ENCODE measurements around the gene OR1A2.

The OR1A2 gene

GRCh38 chr17:3189961-3190360, 7.4 kb upstream of the OR1A2 start:
- Histone ChIP-seq H3K4me1 (ENCODE audit: insufficient read depth, low read length) (no peaks in the 10 kb centered on the region), H3K9ac (ENCODE audit: low read depth, low read length) (no peak overlapping the region), H3K27ac (ENCODE audit: low read length) (no peak overlapping the region), H3K36me3 (ENCODE audit: insufficient read depth, low read length) (no peaks in the 10 kb centered on the region), H2AFZ (ENCODE audit: low read depth, low read length) (no peak overlapping the region), H3K27me3 (ENCODE audit: insufficient read depth, low read length, poor library complexity) (peaks cover 9% of the 10 kb centered on the region), H4K20me1 (ENCODE audit: insufficient read depth, low read length) (no peaks in the 10 kb centered on the region; the same call in 1 of the 2 replicates), H3K4me2 (ENCODE audit: insufficient read depth, low read length) (no peak overlapping the region), H3K9me3 (ENCODE audit: insufficient read depth, low read length, severe bottlenecking) (no peaks in the 10 kb centered on the region), H3K4me3 (ENCODE audit: low read depth in 1 of 2, low read length in 2 of 2) (no peak overlapping the region), H3K79me2 (ENCODE audit: insufficient read depth, low read length) (no peaks in the 10 kb centered on the region)
- DNase-seq (peak; percentile 20), ATAC-seq (ENCODE audit: insufficient read depth, low read depth) (no peak)
- no peak for TF ChIP-seq EZH2 (IDR thresholded peaks at IDR 0.05; ENCODE audit: borderline replicate concordance, low read depth, low read length, severe bottlenecking)
- TF ChIP-seq, protein P1, sequence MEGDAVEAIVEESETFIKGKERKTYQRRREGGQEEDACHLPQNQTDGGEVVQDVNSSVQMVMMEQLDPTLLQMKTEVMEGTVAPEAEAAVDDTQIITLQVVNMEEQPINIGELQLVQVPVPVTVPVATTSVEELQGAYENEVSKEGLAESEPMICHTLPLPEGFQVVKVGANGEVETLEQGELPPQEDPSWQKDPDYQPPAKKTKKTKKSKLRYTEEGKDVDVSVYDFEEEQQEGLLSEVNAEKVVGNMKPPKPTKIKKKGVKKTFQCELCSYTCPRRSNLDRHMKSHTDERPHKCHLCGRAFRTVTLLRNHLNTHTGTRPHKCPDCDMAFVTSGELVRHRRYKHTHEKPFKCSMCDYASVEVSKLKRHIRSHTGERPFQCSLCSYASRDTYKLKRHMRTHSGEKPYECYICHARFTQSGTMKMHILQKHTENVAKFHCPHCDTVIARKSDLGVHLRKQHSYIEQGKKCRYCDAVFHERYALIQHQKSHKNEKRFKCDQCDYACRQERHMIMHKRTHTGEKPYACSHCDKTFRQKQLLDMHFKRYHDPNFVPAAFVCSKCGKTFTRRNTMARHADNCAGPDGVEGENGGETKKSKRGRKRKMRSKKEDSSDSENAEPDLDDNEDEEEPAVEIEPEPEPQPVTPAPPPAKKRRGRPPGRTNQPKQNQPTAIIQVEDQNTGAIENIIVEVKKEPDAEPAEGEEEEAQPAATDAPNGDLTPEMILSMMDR (IDR thresholded peaks at IDR 0.05; ENCODE audit: borderline replicate concordance, extremely low read depth, low read length, poor library complexity, severe bottlenecking) = no peak

DNA sequence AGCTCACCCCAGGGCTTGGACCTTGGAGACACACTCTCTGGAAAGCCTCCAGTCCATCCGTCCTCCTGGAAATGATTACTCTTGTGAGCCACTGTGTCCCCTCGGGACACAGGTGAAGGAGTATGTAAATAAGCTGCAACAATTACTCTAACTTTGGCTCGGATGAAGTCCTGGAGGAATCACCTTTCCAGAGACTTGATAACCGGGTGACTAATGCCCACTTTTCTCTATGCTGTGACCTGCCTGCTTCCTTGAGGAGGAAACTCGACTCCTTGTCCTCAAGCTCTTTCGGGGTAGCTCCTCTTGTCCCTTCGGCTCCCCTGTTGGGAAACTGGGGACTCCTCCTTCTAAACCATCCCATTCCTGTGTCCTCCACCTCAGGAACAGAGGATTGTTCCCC, 10.0 kb downstream of the OR1A2 start, which contains the start of gene OR1A1:
OR1A1 (plus strand) TSS at position 301 of the 400 bp plus-strand sequence. CDS start 7,954 bp downstream, outside the sequence.
- no peak for DNase-seq
- no peaks in the 10 kb centered on the region for H4K20me1 ChIP-seq (ENCODE audit: insufficient read depth, low read length)
- no peaks in the 10 kb centered on the region for H3K4me1 ChIP-seq (ENCODE audit: insufficient read depth, low read length)
- no peak for TF ChIP-seq EZH2 (IDR thresholded peaks at IDR 0.05; ENCODE audit: borderline replicate concordance, low read depth, low read length, severe bottlenecking)
- TF ChIP-seq, protein P1 (IDR thresholded peaks at IDR 0.05; ENCODE audit: borderline replicate concordance, extremely low read depth, low read length, poor library complexity, severe bottlenecking) = no peak
- no peak for ATAC-seq (ENCODE audit: insufficient read depth, low read depth)
- no peaks in the 10 kb centered on the region for H3K9me3 ChIP-seq (ENCODE audit: insufficient read depth, low read length, severe bottlenecking)
- H3K79me2 ChIP-seq (ENCODE audit: insufficient read depth, low read length) = no peaks in the 10 kb centered on the region
- H3K4me3 ChIP-seq (ENCODE audit: low read depth in 1 of 2, low read length in 2 of 2) = no peak within 1 kb of the TSS
- no peaks in the 10 kb centered on the region for H3K36me3 ChIP-seq (ENCODE audit: insufficient read depth, low read length)
- peaks cover 2% of the 10 kb centered on the region for H3K27me3 ChIP-seq (ENCODE audit: insufficient read depth, low read length, poor library complexity)
- no peak within 1 kb of the TSS for H3K9ac ChIP-seq (ENCODE audit: low read depth, low read length)
- H3K27ac ChIP-seq (ENCODE audit: low read length) = no peak within 1 kb of the TSS
- no peak within 1 kb of the TSS for H3K4me2 ChIP-seq (ENCODE audit: insufficient read depth, low read length)
- no peak within 1 kb of the TSS for H2AFZ ChIP-seq (ENCODE audit: low read depth, low read length)

GRCh38 chr17:3208484-3208883, 11.2 kb downstream of the OR1A2 start:
- Histone ChIP-seq H3K4me2 (ENCODE audit: insufficient read depth, low read length) (no peak overlapping the region), H3K27me3 (ENCODE audit: insufficient read depth, low read length, poor library complexity) (peaks cover 2% of the 10 kb centered on the region), H3K4me1 (ENCODE audit: insufficient read depth, low read length) (no peaks in the 10 kb centered on the region), H3K9ac (ENCODE audit: low read depth, low read length) (no peak overlapping the region), H2AFZ (ENCODE audit: low read depth, low read length) (no peak overlapping the region), H3K27ac (ENCODE audit: low read length) (no peak overlapping the region), H4K20me1 (ENCODE audit: insufficient read depth, low read length) (no peaks in the 10 kb centered on the region), H3K36me3 (ENCODE audit: insufficient read depth, low read length) (no peaks in the 10 kb centered on the region), H3K4me3 (ENCODE audit: low read depth in 1 of 2, low read length in 2 of 2) (no peak overlapping the region), H3K9me3 (ENCODE audit: insufficient read depth, low read length, severe bottlenecking) (no peaks in the 10 kb centered on the region), H3K79me2 (ENCODE audit: insufficient read depth, low read length) (no peaks in the 10 kb centered on the region)
- no peak for DNase-seq
- ATAC-seq (ENCODE audit: insufficient read depth, low read depth) = no peak
- no peak for TF ChIP-seq EZH2 (IDR thresholded peaks at IDR 0.05; ENCODE audit: borderline replicate concordance, low read depth, low read length, severe bottlenecking)
- TF ChIP-seq, protein P1 (IDR thresholded peaks at IDR 0.05; ENCODE audit: borderline replicate concordance, extremely low read depth, low read length, poor library complexity, severe bottlenecking) = no peak

DNA sequence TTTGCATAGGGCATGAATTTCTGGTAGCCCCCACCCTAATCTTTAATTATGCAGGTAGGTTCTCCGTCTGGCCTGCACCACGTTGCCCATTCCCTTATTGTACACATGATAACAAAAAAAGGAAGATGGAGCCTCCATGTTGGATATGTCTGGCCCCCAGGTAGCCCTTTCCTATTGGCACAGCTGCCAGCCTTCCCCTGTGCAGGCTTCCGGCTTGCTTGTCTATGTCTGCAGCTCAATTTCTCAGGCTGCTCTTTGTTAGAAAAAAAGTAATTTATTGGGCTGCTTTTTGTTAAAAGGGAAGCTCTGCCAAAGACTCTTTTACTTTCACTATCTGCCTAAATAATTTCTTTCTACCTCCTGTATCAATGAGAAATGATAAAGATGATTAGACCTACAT, 15.7 kb downstream of the OR1A2 start:
- Histone ChIP-seq H3K4me3 (ENCODE audit: low read depth in 1 of 2, low read length in 2 of 2) (no peak overlapping the region), H3K4me1 (ENCODE audit: insufficient read depth, low read length) (no peaks in the 10 kb centered on the region), H3K4me2 (ENCODE audit: insufficient read depth, low read length) (no peak overlapping the region), H4K20me1 (ENCODE audit: insufficient read depth, low read length) (no peaks in the 10 kb centered on the region), H3K9me3 (ENCODE audit: insufficient read depth, low read length, severe bottlenecking) (no peaks in the 10 kb centered on the region), H3K27me3 (ENCODE audit: insufficient read depth, low read length, poor library complexity) (peaks cover 2% of the 10 kb centered on the region), H3K36me3 (ENCODE audit: insufficient read depth, low read length) (no peaks in the 10 kb centered on the region), H2AFZ (ENCODE audit: low read depth, low read length) (no peak overlapping the region), H3K79me2 (ENCODE audit: insufficient read depth, low read length) (no peaks in the 10 kb centered on the region), H3K9ac (ENCODE audit: low read depth, low read length) (no peak overlapping the region), H3K27ac (ENCODE audit: low read length) (no peak overlapping the region)
- DNase-seq = no peak
- TF ChIP-seq EZH2 (IDR thresholded peaks at IDR 0.05; ENCODE audit: borderline replicate concordance, low read depth, low read length, severe bottlenecking) = no peak
- TF ChIP-seq, protein P1 (IDR thresholded peaks at IDR 0.05; ENCODE audit: borderline replicate concordance, extremely low read depth, low read length, poor library complexity, severe bottlenecking) = no peak
- ATAC-seq (ENCODE audit: insufficient read depth, low read depth) = no peak

All from DND-41 (cell line).